PC-9 (cell line): ENCODE results near the gene RSBN1. TPM values are rescaled to one million over a fixed set of nuclear protein-coding genes. Genes with fewer than 3 reads are reported as not detected.

Experiments used
- BruUV-seq: library from RNA; stranded (reverse); fragments of 400-500 nt; replicated peaks from 2 replicates; lab custom pipeline; 2021; lab: Mats Ljungman, UMichigan
- CTCF ChIA-PET: fragments of 300-600 bp; sonication (Branson Sonifier 250); formaldehyde crosslinking; loops from one replicate; lab custom pipeline; 2022; ENCODE audit warnings: antibody characterized with exemption; lab: Charles Lee
- POLR2A ChIA-PET: fragments of 300-600 bp; sonication (Branson Sonifier 250); formaldehyde crosslinking; loops from one replicate; lab custom pipeline; 2022; ENCODE audit warnings: antibody characterized with exemption; ENCODE audit not compliant: unreplicated experiment; lab: Charles Lee
- DNase-seq, 2 experiments: peaks; one replicate each; pipeline versions ENCODE4 v3.0.0 to v3.0.0-alpha.2; 2015 to 2022; ENCODE audit warnings: mixed read lengths in 1 of 2
- H2AFZ ChIP-seq: fragments of 200-600 bp; sonication (generic); 2 replicates; pipeline ENCODE4 v1.8.1; 2017; ENCODE audit warnings: antibody characterized with exemption
- H3F3A ChIP-seq: fragments of 200-600 bp; sonication (generic); 2 replicates; pipeline ENCODE4 v1.8.1; 2017; ENCODE audit warnings: antibody characterized with exemption, mild to moderate bottlenecking, low read depth; ENCODE audit not compliant: insufficient read depth
- H3K27ac ChIP-seq: fragments of 200-600 bp; sonication (generic); 2 replicates; pipeline ENCODE4 v1.6.1; 2016; ENCODE audit warnings: mixed run types
- H3K27me3 ChIP-seq: fragments of 200-600 bp; sonication (generic); 2 replicates; pipeline ENCODE4 v1.6.1; 2016; ENCODE audit warnings: low read depth, mixed run types; ENCODE audit not compliant: insufficient read depth
- H3K36me3 ChIP-seq: fragments of 200-600 bp; sonication (generic); 2 replicates; pipeline ENCODE4 v1.6.1; 2016; ENCODE audit warnings: low read depth, mixed run types
- H3K4me1 ChIP-seq: fragments of 200-600 bp; sonication (generic); replicated peaks from 2 replicates; pipeline ENCODE4 v1.6.1; 2016; ENCODE audit warnings: mixed run types; ENCODE audit not compliant: insufficient read depth
- H3K4me2 ChIP-seq: fragments of 200-600 bp; sonication (generic); 2 replicates; pipeline ENCODE4 v1.6.1; 2017; ENCODE audit warnings: mixed run types
- H3K4me3 ChIP-seq: fragments of 200-600 bp; sonication (generic); 2 replicates; pipeline ENCODE4 v1.6.1; 2016; ENCODE audit warnings: mixed run types
- H3K79me2 ChIP-seq: fragments of 200-600 bp; sonication (generic); 2 replicates; pipeline ENCODE4 v1.6.1; 2017; ENCODE audit warnings: low read depth, mixed run types
- H3K9me2 ChIP-seq: fragments of 200-600 bp; sonication (generic); 2 replicates; pipeline ENCODE4 v1.8.1; 2017; ENCODE audit warnings: mild to moderate bottlenecking; ENCODE audit not compliant: insufficient read depth
- H3K9me3 ChIP-seq: fragments of 200-600 bp; sonication (generic); 2 replicates; pipeline ENCODE4 v1.8.1; 2016; ENCODE audit warnings: low read depth; ENCODE audit not compliant: insufficient read depth
- H4K20me1 ChIP-seq: fragments of 200-600 bp; sonication (generic); 2 replicates; pipeline ENCODE4 v1.8.1; 2017; ENCODE audit not compliant: insufficient read depth
- EZH2 ChIP-seq: fragments of 200-600 bp; sonication (generic); IDR thresholded peaks from 2 replicates; pipeline ENCODE4 v1.8.0; 2017; ENCODE audit warnings: antibody characterized with exemption, low read depth
- intact Hi-C: fragments of 100-400 bp; cut with micrococcal nuclease; formaldehyde crosslinking; loops from one replicate; pipeline ENCODE4 v1.10.0; 2022; ENCODE audit not compliant: unreplicated experiment
- total RNA-seq: library from RNA; stranded (reverse); gene quantifications from 2 replicates; pipeline ENCODE4 v1.2.3, GENCODE V29; 2021
- TF ChIP-seq, protein P1 (sequence below): fragments of 200-600 bp; sonication (generic); conservative IDR thresholded peaks from 2 replicates; pipeline ENCODE4 v1.6.1; 2017; ENCODE audit warnings: mixed run types, antibody characterized with exemption, mild to moderate bottlenecking, moderate library complexity

Gene RSBN1
- total RNA-seq, 1 experiment from 2014 or later: 12.3 TPM

DNA sequence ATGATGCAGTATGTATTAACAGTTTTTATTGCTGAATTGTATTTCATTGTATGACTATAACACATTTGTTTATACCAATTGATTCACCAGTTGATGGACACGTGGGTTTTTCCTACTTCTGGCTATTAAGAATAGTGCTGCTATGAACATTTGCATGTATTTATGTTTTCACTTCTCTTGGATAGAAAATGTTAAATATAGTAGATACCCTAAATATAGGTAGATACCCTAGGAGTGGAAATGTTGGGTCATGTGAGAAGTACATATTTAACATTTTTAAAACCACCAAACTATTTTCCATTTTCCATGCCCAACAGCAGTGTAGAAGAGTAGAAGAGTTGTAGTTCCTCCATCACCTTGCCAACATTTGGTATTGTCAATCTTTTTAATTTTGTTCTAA lies 60.8 kb downstream of the RSBN1 start:
- DNase-seq: no peak
- no peak overlapping the region for H3K27ac ChIP-seq
- no peak for TF ChIP-seq EZH2
- TF ChIP-seq, protein P1, sequence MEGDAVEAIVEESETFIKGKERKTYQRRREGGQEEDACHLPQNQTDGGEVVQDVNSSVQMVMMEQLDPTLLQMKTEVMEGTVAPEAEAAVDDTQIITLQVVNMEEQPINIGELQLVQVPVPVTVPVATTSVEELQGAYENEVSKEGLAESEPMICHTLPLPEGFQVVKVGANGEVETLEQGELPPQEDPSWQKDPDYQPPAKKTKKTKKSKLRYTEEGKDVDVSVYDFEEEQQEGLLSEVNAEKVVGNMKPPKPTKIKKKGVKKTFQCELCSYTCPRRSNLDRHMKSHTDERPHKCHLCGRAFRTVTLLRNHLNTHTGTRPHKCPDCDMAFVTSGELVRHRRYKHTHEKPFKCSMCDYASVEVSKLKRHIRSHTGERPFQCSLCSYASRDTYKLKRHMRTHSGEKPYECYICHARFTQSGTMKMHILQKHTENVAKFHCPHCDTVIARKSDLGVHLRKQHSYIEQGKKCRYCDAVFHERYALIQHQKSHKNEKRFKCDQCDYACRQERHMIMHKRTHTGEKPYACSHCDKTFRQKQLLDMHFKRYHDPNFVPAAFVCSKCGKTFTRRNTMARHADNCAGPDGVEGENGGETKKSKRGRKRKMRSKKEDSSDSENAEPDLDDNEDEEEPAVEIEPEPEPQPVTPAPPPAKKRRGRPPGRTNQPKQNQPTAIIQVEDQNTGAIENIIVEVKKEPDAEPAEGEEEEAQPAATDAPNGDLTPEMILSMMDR: no peak
- no peak overlapping the region for H3K4me2 ChIP-seq
- no TSS peak for BruUV-seq
- H4K20me1 ChIP-seq: no peaks in the 10 kb centered on the region
- ChIA-PET POLR2A (no interaction called here), CTCF (no interaction called here)
- no peaks in the 10 kb centered on the region for H3K9me2 ChIP-seq
- H3K4me1 ChIP-seq: no peaks in the 10 kb centered on the region
- H3K27me3 ChIP-seq: no peaks in the 10 kb centered on the region
- H3F3A ChIP-seq: 0 out of 2 replicates have a peak, but pooled peaks cover 9% of the 10 kb centered on the region
- H3K36me3 ChIP-seq: peaks cover 23% of the 10 kb centered on the region
- H2AFZ ChIP-seq: no peak overlapping the region
- no peak overlapping the region for H3K4me3 ChIP-seq
- peaks cover 6% of the 10 kb centered on the region; the same call in 1 of the 2 replicates for H3K79me2 ChIP-seq
- intact Hi-C loops: no loop called here
- no peaks in the 10 kb centered on the region for H3K9me3 ChIP-seq

DNA sequence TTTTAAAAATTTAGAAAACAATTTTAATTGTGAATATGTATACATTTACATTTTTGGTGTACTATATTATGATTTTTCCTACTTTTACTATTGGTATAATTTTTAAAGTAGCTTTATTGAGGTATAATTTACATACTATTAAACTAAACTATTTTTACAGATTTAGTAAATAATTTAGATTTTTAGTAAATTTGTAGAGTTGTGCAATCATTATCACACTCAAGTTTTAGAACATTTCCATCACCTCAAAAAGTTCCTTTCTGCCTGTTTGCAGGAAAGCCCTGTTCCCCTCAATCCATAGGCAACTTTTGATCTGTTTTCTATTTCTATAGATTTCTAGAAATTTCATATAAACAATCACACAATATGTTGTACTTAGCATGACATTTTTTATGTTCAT lies 61.2 kb downstream of the RSBN1 start:
- ChIA-PET POLR2A (no interaction called here), CTCF (no interaction called here)
- Histone ChIP-seq H3K79me2 (peaks cover 2% of the 10 kb centered on the region; the same call in 1 of the 2 replicates), H2AFZ (no peak overlapping the region), H3K4me1 (no peaks in the 10 kb centered on the region), H3F3A (0 out of 2 replicates have a peak, but pooled peaks cover 9% of the 10 kb centered on the region), H3K4me2 (no peak overlapping the region), H3K9me3 (no peaks in the 10 kb centered on the region), H3K27ac (no peak overlapping the region), H4K20me1 (no peaks in the 10 kb centered on the region), H3K4me3 (no peak overlapping the region), H3K9me2 (no peaks in the 10 kb centered on the region), H3K36me3 (peaks cover 19% of the 10 kb centered on the region), H3K27me3 (no peaks in the 10 kb centered on the region)
- intact Hi-C loops: no loop called here
- BruUV-seq: no TSS peak
- no peak for TF ChIP-seq EZH2
- TF ChIP-seq, protein P1: no peak
- DNase-seq: no peak

DNA sequence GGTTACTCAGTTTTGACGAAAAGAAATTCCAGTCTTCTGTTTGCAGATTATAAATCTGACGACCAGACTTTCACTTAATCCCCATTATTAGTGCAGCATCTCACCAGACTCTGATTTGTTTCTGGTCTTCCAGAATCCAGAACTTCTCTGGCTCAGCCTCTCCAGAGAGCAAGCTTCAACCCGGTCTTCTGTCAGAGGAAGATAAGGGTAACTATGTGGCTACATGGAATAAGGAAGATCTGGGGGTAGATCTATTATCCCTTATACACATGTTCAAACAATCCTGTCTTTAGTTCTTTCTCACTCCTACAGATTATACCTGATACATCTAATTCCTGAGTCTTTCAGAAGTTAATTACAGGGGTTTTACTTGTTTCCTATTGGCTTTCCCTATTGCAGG lies 62.9 kb downstream of the RSBN1 start:
- Histone ChIP-seq H3K9me3 (no peaks in the 10 kb centered on the region), H3K36me3 (peaks cover 18% of the 10 kb centered on the region; the same call in 1 of the 2 replicates), H3K4me2 (no peak overlapping the region), H3K9me2 (no peaks in the 10 kb centered on the region), H3K27me3 (no peaks in the 10 kb centered on the region), H3F3A (0 out of 2 replicates have a peak, but pooled peaks cover 9% of the 10 kb centered on the region), H3K79me2 (no peaks in the 10 kb centered on the region), H3K4me1 (no peaks in the 10 kb centered on the region), H3K27ac (no peak overlapping the region), H2AFZ (no peak overlapping the region), H4K20me1 (0 out of 2 replicates have a peak, but pooled peaks cover 2% of the 10 kb centered on the region), H3K4me3 (no peak overlapping the region)
- ChIA-PET CTCF (no interaction called here), POLR2A (interaction anchor here (0.6 to 0.7 kb wide), 2 partner anchors 356 to 570 kb away, joined by 6 to 7 read pairs; no protein-coding TSS in a partner anchor)
- TF ChIP-seq, protein P1: no peak
- TF ChIP-seq EZH2: no peak
- BruUV-seq: no TSS peak
- intact Hi-C loops: no loop called here
- DNase-seq: no peak
